Activated CD8-positive, alpha-beta memory T cell treated with anti-CD3 and anti-CD28 coated beads, Interleukin-2, amount 10 ng/mL, durations not matched to agents 7 days and 5 days (primary cell): Measurements from ENCODE around the gene YPEL4. TPM values are rescaled to one million over a fixed set of nuclear protein-coding genes. Genes with fewer than 3 reads are reported as not detected.
A peak's percentile ranks its signal among the peaks of the same experiment; 100 is the strongest.

Source experiments
- ATAC-seq: fragments of 150-1000 bp; cut with Tn5 transposase; one replicate; pipeline ENCODE4 v1.10.0; 2021; ENCODE audit warnings: moderate library complexity
- CTCF ChIA-PET: fragments of 350-600 bp; sonication (Branson Sonifier 250); formaldehyde crosslinking; loops from one replicate; lab custom pipeline; 2021; ENCODE audit warnings: antibody characterized with exemption; lab: Charles Lee
- DNase-seq: peaks from one replicate; pipeline ENCODE4 v3.0.0-alpha.2; 2020
- H3K27ac Mint-ChIP-seq: one replicate; pipeline ENCODE4 v1.8.0; 2021; ENCODE audit warnings: mild to moderate bottlenecking, mixed read lengths
- H3K27me3 Mint-ChIP-seq: one replicate; pipeline ENCODE4 v1.8.0; 2021; ENCODE audit warnings: mixed read lengths
- H3K36me3 Mint-ChIP-seq: one replicate; pipeline ENCODE4 v1.8.0; 2021; ENCODE audit warnings: mild to moderate bottlenecking, mixed read lengths
- H3K4me1 Mint-ChIP-seq: one replicate; pipeline ENCODE4 v1.8.0; 2021; ENCODE audit warnings: mixed read lengths
- H3K4me3 Mint-ChIP-seq: one replicate; pipeline ENCODE4 v1.8.0; 2021; ENCODE audit warnings: mild to moderate bottlenecking, moderate library complexity, mixed read lengths
- H3K9me3 Mint-ChIP-seq: one replicate; pipeline ENCODE4 v1.8.0; 2022; ENCODE audit warnings: low read depth, mixed read lengths
- total RNA-seq, 2 experiments: library from RNA; stranded (reverse); gene quantifications; one replicate each; pipeline ENCODE4 v1.2.3, GENCODE V29; 2021

The YPEL4 gene
- total RNA-seq, 2 experiments from 2014 or later, result 0.42 to 1.0 TPM

- Mint-ChIP-seq H3K36me3 (no peaks in the 10 kb centered on the region), H3K4me3 (no peak overlapping the region), H3K27ac (no peak overlapping the region), H3K27me3 (peaks cover 24% of the 10 kb centered on the region), H3K9me3 (peaks cover 3% of the 10 kb centered on the region), H3K4me1 (no peaks in the 10 kb centered on the region)
- ATAC-seq (no peak), DNase-seq (no peak)
- CTCF ChIA-PET, result no interaction called here
Measured at GRCh38 chr11:57616595-57616994, 33.1 kb downstream of the YPEL4 start.

GRCh38 chr11:57615308-57615707 lies 34.4 kb downstream of the YPEL4 start:
- ATAC-seq (no peak), DNase-seq (no peak)
- Mint-ChIP-seq H3K9me3 (peaks cover 3% of the 10 kb centered on the region), H3K4me3 (no peak overlapping the region), H3K27ac (no peak overlapping the region), H3K27me3 (peaks cover 33% of the 10 kb centered on the region), H3K4me1 (no peaks in the 10 kb centered on the region), H3K36me3 (no peaks in the 10 kb centered on the region)
- CTCF ChIA-PET, result no interaction called here

GRCh38 chr11:57614234-57614772 lies 35.4 kb downstream of the YPEL4 start:
- CTCF ChIA-PET, result no interaction called here
- Mint-ChIP-seq H3K4me1 (no peaks in the 10 kb centered on the region), H3K4me3 (no peak overlapping the region), H3K9me3 (peaks cover 2% of the 10 kb centered on the region), H3K27ac (no peak overlapping the region), H3K27me3 (peaks cover 39% of the 10 kb centered on the region), H3K36me3 (no peaks in the 10 kb centered on the region)
- DNase-seq, result no peak
- ATAC-seq, result no peak

- CTCF ChIA-PET, result interaction anchor here (1.3 kb wide), 2 partner anchors 9 to 35 kb away, joined by 3 to 4 read pairs; no protein-coding TSS in a partner anchor
- no peaks in the 10 kb centered on the region for H3K36me3 Mint-ChIP-seq
- H3K4me1 Mint-ChIP-seq, result no peaks in the 10 kb centered on the region
- no peak overlapping the region for H3K4me3 Mint-ChIP-seq
- no peaks in the 10 kb centered on the region for H3K9me3 Mint-ChIP-seq
- ATAC-seq (no peak), DNase-seq (no peak)
- peaks cover 50% of the 10 kb centered on the region for H3K27me3 Mint-ChIP-seq
- H3K27ac Mint-ChIP-seq, result no peak overlapping the region
Measured at GRCh38 chr11:57610170-57610569, 39.5 kb downstream of the YPEL4 start.

GRCh38 chr11:57605028-57605420 lies 44.7 kb downstream of the YPEL4 start:
- Mint-ChIP-seq H3K27me3 (peaks cover 32% of the 10 kb centered on the region), H3K36me3 (no peaks in the 10 kb centered on the region), H3K4me3 (no peak overlapping the region), H3K4me1 (peaks cover 5% of the 10 kb centered on the region), H3K9me3 (no peaks in the 10 kb centered on the region), H3K27ac (no peak overlapping the region)
- DNase-seq, result no peak
- CTCF ChIA-PET, result interaction anchor here (0.7 to 2.8 kb wide), 9 partner anchors 18 to 148 kb away, joined by 3 to 12 read pairs (median 3); no protein-coding TSS in a partner anchor
- ATAC-seq, result no peak

GRCh38 chr11:57604296-57605027 lies 45.2 kb downstream of the YPEL4 start:
- Mint-ChIP-seq H3K36me3 (no peaks in the 10 kb centered on the region), H3K27me3 (peaks cover 34% of the 10 kb centered on the region), H3K27ac (no peak overlapping the region), H3K4me1 (peaks cover 5% of the 10 kb centered on the region), H3K4me3 (no peak overlapping the region), H3K9me3 (no peaks in the 10 kb centered on the region)
- DNase-seq (peak; percentile 44), ATAC-seq (no peak)
- CTCF ChIA-PET, result interaction anchor here (0.7 to 2.8 kb wide), 9 partner anchors 17 to 148 kb away, joined by 3 to 12 read pairs (median 3); no protein-coding TSS in a partner anchor

- H3K27me3 Mint-ChIP-seq, result peaks cover 39% of the 10 kb centered on the region
- peaks cover 5% of the 10 kb centered on the region for H3K4me1 Mint-ChIP-seq
- H3K36me3 Mint-ChIP-seq, result no peaks in the 10 kb centered on the region
- no peak overlapping the region for H3K4me3 Mint-ChIP-seq
- no peaks in the 10 kb centered on the region for H3K9me3 Mint-ChIP-seq
- CTCF ChIA-PET, result interaction anchor here (1.2 to 1.6 kb wide), 2 partner anchors 8 to 33 kb away, joined by 3 to 4 read pairs; no protein-coding TSS in a partner anchor
- DNase-seq, result no peak
- no peak overlapping the region for H3K27ac Mint-ChIP-seq
- ATAC-seq, result no peak
Measured at GRCh38 chr11:57601297-57601696, 48.4 kb downstream of the YPEL4 start.

GRCh38 chr11:57599381-57599780 lies 50.3 kb downstream of the YPEL4 start:
- CTCF ChIA-PET, result interaction anchor here (1.5 kb wide), 1 partner anchor 23 kb away, joined by 4 read pairs; no protein-coding TSS in a partner anchor

GRCh38 chr11:57598831-57599155 lies 50.9 kb downstream of the YPEL4 start:
- Mint-ChIP-seq H3K36me3 (no peaks in the 10 kb centered on the region), H3K4me3 (no peak overlapping the region), H3K27me3 (peaks cover 49% of the 10 kb centered on the region), H3K4me1 (no peaks in the 10 kb centered on the region), H3K9me3 (no peaks in the 10 kb centered on the region), H3K27ac (no peak overlapping the region)
- DNase-seq, result no peak
- ATAC-seq, result no peak
- CTCF ChIA-PET, result interaction anchor here (1.5 kb wide), 1 partner anchor 23 kb away, joined by 4 read pairs; no protein-coding TSS in a partner anchor

More at GRCh38 chr11:57599381-57599780, 50.3 kb downstream of the YPEL4 start:
- DNase-seq (no peak), ATAC-seq (no peak)
- Mint-ChIP-seq H3K4me1 (peaks cover 2% of the 10 kb centered on the region), H3K27ac (no peak overlapping the region), H3K4me3 (no peak overlapping the region), H3K36me3 (no peaks in the 10 kb centered on the region), H3K9me3 (no peaks in the 10 kb centered on the region), H3K27me3 (peaks cover 44% of the 10 kb centered on the region)

- Mint-ChIP-seq H3K4me3 (no peak overlapping the region), H3K9me3 (no peaks in the 10 kb centered on the region), H3K27me3 (peaks cover 49% of the 10 kb centered on the region), H3K27ac (no peak overlapping the region), H3K4me1 (no peaks in the 10 kb centered on the region), H3K36me3 (no peaks in the 10 kb centered on the region)
- CTCF ChIA-PET, result interaction anchor here (1.5 kb wide), 1 partner anchor 24 kb away, joined by 4 read pairs; no protein-coding TSS in a partner anchor
- ATAC-seq (no peak), DNase-seq (no peak)
Measured at GRCh38 chr11:57597916-57598830, 51.5 kb downstream of the YPEL4 start.

GRCh38 chr11:57597461-57597915 lies 52.2 kb downstream of the YPEL4 start, which contains the start of gene SERPING1:
SERPING1 (plus strand) TSS chr11:57597685; CDS start chr11:57598271, 586 bp downstream.
- Mint-ChIP-seq H3K4me1 (no peaks in the 10 kb centered on the region), H3K27ac (no peak within 1 kb of the TSS), H3K36me3 (no peaks in the 10 kb centered on the region), H3K27me3 (peaks cover 52% of the 10 kb centered on the region), H3K9me3 (no peaks in the 10 kb centered on the region), H3K4me3 (no peak within 1 kb of the TSS)
- ATAC-seq (no peak), DNase-seq (no peak)
- CTCF ChIA-PET, result no interaction called here

GRCh38 chr11:57596266-57596885 lies 53.3 kb downstream of the YPEL4 start:
- ATAC-seq, result no peak
- DNase-seq, result no peak
- CTCF ChIA-PET, result interaction anchor here (0.6 kb wide), 1 partner anchor 200 kb away, joined by 3 read pairs; no protein-coding TSS in a partner anchor
- H3K4me3 Mint-ChIP-seq, result no peak overlapping the region
- no peak overlapping the region for H3K27ac Mint-ChIP-seq
- H3K36me3 Mint-ChIP-seq, result no peaks in the 10 kb centered on the region
- H3K4me1 Mint-ChIP-seq, result no peaks in the 10 kb centered on the region
- H3K27me3 Mint-ChIP-seq, result peaks cover 52% of the 10 kb centered on the region
- no peaks in the 10 kb centered on the region for H3K9me3 Mint-ChIP-seq
